Stimulated activated CD4-positive, alpha-beta T cell treated with anti-CD3 and anti-CD28 coated beads, Interleukin-15, amount 100 ng/mL, for 24 hours (primary cell): ENCODE measurements around the gene MYO5B.
A peak's percentile ranks its signal among the peaks of the same experiment; 100 is the strongest.

Source experiments
- DNase-seq: peaks from one replicate; pipeline ENCODE4 v3.0.0-alpha.2; 2020

MYO5B gene

GRCh38 chr18:49959176-49959575 is 235.8 kb downstream of the MYO5B start:
- peak; percentile 6 for DNase-seq

GRCh38 chr18:49955263-49955662 is 239.7 kb downstream of the MYO5B start:
- no peak for DNase-seq

GRCh38 chr18:49953391-49953790 is 241.6 kb downstream of the MYO5B start:
- no peak for DNase-seq

GRCh38 chr18:49949951-49950395 is 245.0 kb downstream of the MYO5B start:
- no peak for DNase-seq

GRCh38 chr18:49948975-49949374 is 246.0 kb downstream of the MYO5B start:
- DNase-seq, result no peak

GRCh38 chr18:49944663-49945062 is 250.3 kb downstream of the MYO5B start:
- DNase-seq, result no peak

- no peak for DNase-seq
Observed at GRCh38 chr18:49936821-49937220, 258.1 kb downstream of the MYO5B start.

- DNase-seq, result no peak
Observed at GRCh38 chr18:49935215-49935614, 259.7 kb downstream of the MYO5B start.

- no peak for DNase-seq
Observed at GRCh38 chr18:49934457-49934856, 260.5 kb downstream of the MYO5B start.

GRCh38 chr18:49933530-49934128 is 261.3 kb downstream of the MYO5B start:
- no peak for DNase-seq

GRCh38 chr18:49931760-49932159 is 263.2 kb downstream of the MYO5B start:
- DNase-seq, result no peak

- DNase-seq, result no peak
Observed at GRCh38 chr18:49931179-49931578, 263.8 kb downstream of the MYO5B start.

GRCh38 chr18:49926106-49926745 is 268.7 kb downstream of the MYO5B start:
- DNase-seq, result no peak

GRCh38 chr18:49924293-49924983 is 270.5 kb downstream of the MYO5B start:
- DNase-seq, result no peak

GRCh38 chr18:49922228-49922627 is 272.7 kb downstream of the MYO5B start:
- DNase-seq, result no peak

GRCh38 chr18:49921318-49921985 is 273.5 kb downstream of the MYO5B start:
- DNase-seq, result no peak

- no peak for DNase-seq
Observed at GRCh38 chr18:49920731-49921130, 274.2 kb downstream of the MYO5B start.

- no peak for DNase-seq
Observed at GRCh38 chr18:49917742-49918141, 277.2 kb downstream of the MYO5B start.

GRCh38 chr18:49915352-49915751 is 279.6 kb downstream of the MYO5B start:
- DNase-seq, result no peak

GRCh38 chr18:49913221-49913620 is 281.7 kb downstream of the MYO5B start:
- no peak for DNase-seq

GRCh38 chr18:49911427-49911826 is 283.5 kb downstream of the MYO5B start:
- no peak for DNase-seq

- no peak for DNase-seq
Observed at GRCh38 chr18:49910986-49911385, 284.0 kb downstream of the MYO5B start.

GRCh38 chr18:49910019-49910418 is 284.9 kb downstream of the MYO5B start:
- no peak for DNase-seq
